HepG2 (cell line): ENCODE measurements around the gene DPEP3. TPM values are rescaled to one million over a fixed set of nuclear protein-coding genes. Genes with fewer than 3 reads are reported as not detected.

Experiments
- ATAC-seq: fragments of 200-7000 bp; cut with Tn5 transposase; 3 replicates; pipeline ENCODE4 v1.9.1; 2020; ENCODE audit warnings: mild to moderate bottlenecking, moderate library complexity
- BruUV-seq: library from RNA; stranded (reverse); fragments of 400-500 nt; replicated peaks from 2 replicates; lab custom pipeline; 2021; lab: Mats Ljungman, UMichigan
- CTCF ChIA-PET: fragments of 300-600 bp; formaldehyde crosslinking; extraction: SDS; loops from one replicate; lab custom pipeline; 2021; ENCODE audit warnings: low total read pairs, inconsistent platforms, low intra/inter-chr PET ratio; lab: Yijun Ruan, JAX
- POLR2A ChIA-PET: fragments of 350-600 bp; sonication (Branson Sonifier 250); formaldehyde crosslinking; loops from one replicate; lab custom pipeline; 2020; ENCODE audit warnings: antibody characterized with exemption, inconsistent platforms; lab: Yijun Ruan, JAX
- DNase-seq: peaks from one replicate; pipeline ENCODE4 v3.0.0-alpha.2; 2015; ENCODE audit warnings: low spot score
- FAIRE-seq: peaks from 3 replicates; lab custom pipeline; 2011; peaks lifted over from hg19 to GRCh38; lab: Jason Lieb, UNC
- H2AFZ ChIP-seq: one replicate; pipeline ENCODE4 v1.6.1; 2011; ENCODE audit warnings: low read length, inconsistent platforms
- H3K27ac ChIP-seq: fragments of 300-600 bp; 3 replicates; pipeline ENCODE4 v1.8.0; 2011; ENCODE audit warnings: mixed run types, mild to moderate bottlenecking, mixed read lengths, low read length, inconsistent platforms; ENCODE audit not compliant: insufficient read depth; ENCODE audit errors: extremely low read length
- H3K27me3 ChIP-seq, 2 experiments: fragments of 200-600 bp in 1 of 2; 2 replicates in 1 of 2; 3 replicates in 1 of 2; pipeline versions ENCODE4 v1.6.0 to v1.8.0; 2011; ENCODE audit warnings: low read length in 2 of 2, mild to moderate bottlenecking in 2 of 2, moderate library complexity in 2 of 2, inconsistent platforms in 1 of 2; ENCODE audit not compliant: insufficient read depth in 2 of 2, control insufficient read depth in 1 of 2
- H3K36me3 ChIP-seq, 2 experiments: fragments of 200-600 bp in 1 of 2; replicated peaks in 1 of 2; 2 replicates in 1 of 2; 3 replicates in 1 of 2; pipeline versions ENCODE4 v1.5.1 to v1.8.0; 2011; ENCODE audit warnings: low read length in 2 of 2, inconsistent platforms in 1 of 2; ENCODE audit not compliant: insufficient read depth in 2 of 2, control insufficient read depth in 1 of 2
- H3K4me1 ChIP-seq: 2 replicates; pipeline ENCODE4 v1.5.1; 2012; ENCODE audit warnings: low read length, inconsistent platforms; ENCODE audit not compliant: insufficient read depth
- H3K4me2 ChIP-seq: 2 replicates; pipeline ENCODE4 v1.6.0; 2011; ENCODE audit warnings: low read depth, low read length, inconsistent platforms
- H3K4me3 ChIP-seq, 3 experiments: fragments of 200-600 bp in 1 of 3; sonication (generic), shearing (Covaris generic) in 1 of 3; replicated peaks in 1 of 3; 2 replicates each; pipeline ENCODE4 v1.5.1; 2011 to 2016; ENCODE audit warnings: low read length in 3 of 3, inconsistent platforms in 2 of 3, low read depth in 2 of 3, mild to moderate bottlenecking in 2 of 3, control low read depth in 1 of 3, mixed read lengths in 1 of 3; ENCODE audit not compliant: insufficient read depth in 1 of 3
- H3K79me2 ChIP-seq: one replicate; pipeline ENCODE4 v1.6.1; 2011; ENCODE audit warnings: low read length, inconsistent platforms; ENCODE audit not compliant: insufficient read depth
- H3K9ac ChIP-seq: 2 replicates; pipeline ENCODE4 v1.6.0; 2011; ENCODE audit warnings: mild to moderate bottlenecking, low read depth, low read length, inconsistent platforms; ENCODE audit not compliant: insufficient read depth
- H3K9me3 ChIP-seq: 2 replicates; pipeline ENCODE4 v1.5.1; 2012; ENCODE audit warnings: mild to moderate bottlenecking, low read length
- H4K20me1 ChIP-seq: 2 replicates; pipeline ENCODE4 v1.6.0; 2011; ENCODE audit warnings: inconsistent platforms, mild to moderate bottlenecking, low read length, moderate library complexity; ENCODE audit not compliant: insufficient read depth
- AGO2 ChIP-seq: fragments of 200-400 bp; formaldehyde crosslinking; optimal IDR thresholded peaks from 2 replicates; pipeline ENCODE3; 2017; ENCODE audit warnings: mild to moderate bottlenecking, low read depth, low read length, moderate library complexity
- AKAP8 ChIP-seq: sonication (generic); formaldehyde crosslinking; IDR thresholded peaks from 2 replicates; pipeline ENCODE4 v1.5.1; 2020; ENCODE audit warnings: mild to moderate bottlenecking, missing genetic modification reagents
- CHCHD3 ChIP-seq: sonication (generic); formaldehyde crosslinking; IDR thresholded peaks from 2 replicates; pipeline ENCODE4 v1.8.0; 2022; ENCODE audit warnings: mild to moderate bottlenecking, missing genetic modification reagents, moderate library complexity
- HNRNPL ChIP-seq: fragments of 200-400 bp; formaldehyde crosslinking; IDR thresholded peaks from 2 replicates; pipeline ENCODE4 v1.6.1; 2017; ENCODE audit warnings: mild to moderate bottlenecking, low read depth, low read length
- MEF2D ChIP-seq: sonication (generic); formaldehyde crosslinking; IDR thresholded peaks from 2 replicates; pipeline ENCODE4 v1.5.1; 2020; ENCODE audit warnings: mild to moderate bottlenecking, missing genetic modification reagents
- NFKB2 ChIP-seq: sonication (generic); formaldehyde crosslinking; IDR thresholded peaks from 2 replicates; pipeline ENCODE4 v1.4.0; 2020; ENCODE audit warnings: missing genetic modification reagents, borderline replicate concordance
- POLR2A ChIP-seq, 2 experiments: IDR thresholded peaks; 2 replicates each; pipeline ENCODE4 v1.6.1; 2011; ENCODE audit warnings: low read depth in 2 of 2, low read length in 2 of 2, mild to moderate bottlenecking in 1 of 2, moderate library complexity in 1 of 2; ENCODE audit not compliant: insufficient read depth in 1 of 2
- POLR2AphosphoS2 ChIP-seq: IDR thresholded peaks from 2 replicates; pipeline ENCODE4 v1.6.1; 2011; ENCODE audit warnings: low read depth, low read length, improper control_type of control experiment
- TCF7 ChIP-seq: sonication (generic); IDR thresholded peaks from 2 replicates; pipeline ENCODE4 v1.6.1; 2016; ENCODE audit warnings: antibody characterized with exemption, low read depth
- ZFP91 ChIP-seq: sonication (generic); formaldehyde crosslinking; IDR thresholded peaks from 2 replicates; pipeline ENCODE4 v1.9.0; 2022; ENCODE audit warnings: missing genetic modification reagents, mild to moderate bottlenecking, borderline replicate concordance
- ZFX ChIP-seq: sonication (generic); formaldehyde crosslinking; IDR thresholded peaks from 2 replicates; pipeline ENCODE4 v1.4.0; 2020; ENCODE audit warnings: mild to moderate bottlenecking, low read depth, missing genetic modification reagents, moderate library complexity
- ZNF138 ChIP-seq: sonication (generic); formaldehyde crosslinking; IDR thresholded peaks from 2 replicates; pipeline ENCODE4 v1.5.0; 2020; ENCODE audit warnings: mild to moderate bottlenecking, low read depth, missing genetic modification reagents
- ZNF275 ChIP-seq: sonication (generic); formaldehyde crosslinking; IDR thresholded peaks from 2 replicates; pipeline ENCODE4 v1.8.0; 2022; ENCODE audit warnings: missing genetic modification reagents, mild to moderate bottlenecking, inconsistent platforms, borderline replicate concordance
- ZNF3 ChIP-seq: IDR thresholded peaks from 2 replicates; pipeline ENCODE4 v1.7.0; 2017; ENCODE audit warnings: inconsistent platforms
- ZNF30 ChIP-seq: sonication (generic); formaldehyde crosslinking; IDR thresholded peaks from 2 replicates; pipeline ENCODE4 v1.5.0; 2020; ENCODE audit warnings: mild to moderate bottlenecking, missing genetic modification reagents
- ZNF33A ChIP-seq: sonication (generic); formaldehyde crosslinking; IDR thresholded peaks from 2 replicates; pipeline ENCODE4 v1.5.1; 2020; ENCODE audit warnings: missing genetic modification reagents, mild to moderate bottlenecking, moderate library complexity, borderline replicate concordance
- ZNF350 ChIP-seq: sonication (generic); formaldehyde crosslinking; IDR thresholded peaks from 2 replicates; pipeline ENCODE4 v1.4.0; 2020; ENCODE audit warnings: mild to moderate bottlenecking, low read depth, missing genetic modification reagents, borderline replicate concordance
- ZNF580 ChIP-seq: IDR thresholded peaks from 2 replicates; pipeline ENCODE4 v1.6.1; 2016; ENCODE audit warnings: low read depth, borderline replicate concordance
- ZNF724P ChIP-seq: sonication (generic); formaldehyde crosslinking; IDR thresholded peaks from 2 replicates; pipeline ENCODE4 v1.8.0; 2022; ENCODE audit warnings: missing genetic modification reagents, borderline replicate concordance
- WGBS: methylation state at CpG from one replicate; pipeline ENCODE4 v1.1.6; 2017; ENCODE audit warnings: low lambda C conversion rate; 5-methylcytosine and 5-hydroxymethylcytosine counted together
- in situ Hi-C: cut with HindIII; loops from 2 replicates; pipeline ENCODE4 v1.10.0; 2017; ENCODE audit warnings: low pct_unique_long_range_greater_than_20kb; ENCODE audit not compliant: extremely low pct_ligation_motif_present
- intact Hi-C: fragments of 100-400 bp; cut with micrococcal nuclease; formaldehyde crosslinking; loops from one replicate; pipeline ENCODE4 v1.10.0; 2022; ENCODE audit not compliant: unreplicated experiment
- polyA plus RNA-seq, 8 experiments: library from polyadenylated mRNA; depleted of rRNA in 3 of 8; stranded (reverse) in 7 of 8; unstranded in 1 of 8; fragments of >200 nt; fragmentation: Illumina TruSeq in 4 of 8; extraction: Trizol in 4 of 8; gene quantifications; 2 replicates each; pipeline versions ENCODE4 v1.2.1 to v1.2.3, GENCODE V29; 2011 to 2016; ENCODE audit warnings: low read depth in 4 of 8, missing spikeins in 1 of 8, mixed read lengths in 1 of 8; ENCODE audit not compliant: insufficient read depth in 1 of 8
- total RNA-seq, 5 experiments: library from RNA; depleted of rRNA; stranded (reverse); fragments of >200 nt; fragmentation: Illumina TruSeq; extraction: Trizol; gene quantifications; 2 replicates each; pipeline ENCODE4 v1.2.3, GENCODE V29; 2016; ENCODE audit warnings: low read depth in 1 of 5

The DPEP3 gene
- total and polyA plus RNA-seq, 2 of the 13 experiments (the other 11 are each of a cell fraction or from before 2014, with no cell fraction given): not detected

GRCh38 chr16:67962135-67962534 lies 18.2 kb downstream of the DPEP3 start (continued):
- TF ChIP-seq ZNF3 (CRISPR knock-in tag) (no peak), ZNF33A (CRISPR knock-in tag) (no peak), MEF2D (CRISPR knock-in tag) (0 out of 2 replicates have a peak, but pooled peaks have one; percentile 24), ZFP91 (peak; percentile 36; the same call in 1 of the 2 replicates), ZFX (CRISPR knock-in tag) (no peak), POLR2A (IDR thresholded peaks at IDR 0.05; ENCODE audit: insufficient read depth in 1 of 2, low read depth in 2 of 2, low read length in 2 of 2) (0 out of 4 replicates have a peak, but pooled peaks of 1 of the 2 experiments have one; percentile 2)

GRCh38 chr16:67961551-67961957 lies 18.7 kb downstream of the DPEP3 start:
- H3K9ac ChIP-seq: no peak overlapping the region
- BruUV-seq: no TSS peak
- H4K20me1 ChIP-seq: peaks cover 14% of the 10 kb centered on the region
- intact Hi-C loops (no loop called here), in situ Hi-C loops (no loop called here)
- ChIA-PET POLR2A (interaction anchor here (1.6 to 12.9 kb wide), 2 partner anchors 16 to 26 kb away, joined by 3 to 226 read pairs; partner anchors contain the start of gene LCAT), CTCF (no interaction called here)
- H3K4me3 ChIP-seq: no peak overlapping the region
- H2AFZ ChIP-seq: no peak overlapping the region
- ATAC-seq (no peak), FAIRE-seq (no peak), DNase-seq (no peak)
- peaks cover 36% of the 10 kb centered on the region for H3K4me1 ChIP-seq
- H3K36me3 ChIP-seq: peaks cover 47 to 63% of the 10 kb centered on the region in 2 experiments
- no peaks in the 10 kb centered on the region for H3K9me3 ChIP-seq
- no peaks in the 10 kb centered on the region; a peak in 1 of 5 replicates for H3K27me3 ChIP-seq
- H3K4me2 ChIP-seq: no peak overlapping the region
- peaks cover 50% of the 10 kb centered on the region for H3K79me2 ChIP-seq
- 97% methylated on average over 9 of the region's 13 CpGs for WGBS
- no peak overlapping the region for H3K27ac ChIP-seq
- TF ChIP-seq ZNF138 (no peak), AGO2 (peak; percentile 90), ZFP91 (peak; percentile 24; the same call in 1 of the 2 replicates), ZNF580 (no peak), ZNF350 (CRISPR knock-in tag) (0 out of 2 replicates have a peak, but pooled peaks have one; percentile 27), ZNF275 (CRISPR knock-in tag) (no peak), NFKB2 (CRISPR knock-in tag) (peak; percentile 29; the same call in 1 of the 2 replicates), TCF7 (no peak), ZNF30 (CRISPR knock-in tag) (no peak), HNRNPL (no peak), POLR2A (IDR thresholded peaks at IDR 0.05; ENCODE audit: insufficient read depth in 1 of 2, low read depth in 2 of 2, low read length in 2 of 2) (0 out of 4 replicates have a peak, but pooled peaks of 1 of the 2 experiments have one; percentile 10), ZNF724P (CRISPR knock-in tag) (0 out of 2 replicates have a peak, but pooled peaks have one; percentile 36), CHCHD3 (CRISPR knock-in tag) (peak; percentile 58; the same call in 1 of the 2 replicates), POLR2AphosphoS2 (no peak), AKAP8 (CRISPR knock-in tag) (0 out of 2 replicates have a peak, but pooled peaks have one; percentile 40)
